Neutrophil (primary cell): Measurements from ENCODE around the gene TMC7.
"Not testable (repeated sequence)": the region's sequence is repeated elsewhere in the genome, so short reads cannot be mapped to it uniquely, and the experiment has no call there.

ENCODE experiments used
- H3K27ac ChIP-seq: fragments of 200-600 bp; sonication (generic); 2 replicates; pipeline ENCODE4 v1.5.1; 2016; ENCODE audit warnings: mild to moderate bottlenecking, moderate library complexity
- H3K27me3 ChIP-seq: fragments of 200-600 bp; sonication (generic); 2 replicates; pipeline ENCODE4 v1.6.0; 2016; ENCODE audit warnings: mild to moderate bottlenecking
- H3K36me3 ChIP-seq: fragments of 200-600 bp; sonication (generic); 2 replicates; pipeline ENCODE4 v1.5.1; 2017
- H3K4me1 ChIP-seq, 2 experiments: fragments of 200-600 bp in 1 of 2; sonication (generic) in 1 of 2; 1 replicate in 1 of 2; 2 replicates in 1 of 2; pipeline versions ENCODE4 v1.5.1 to v1.6.1; 2013 to 2016; ENCODE audit warnings: low read depth in 1 of 2, low read length in 1 of 2, mild to moderate bottlenecking in 1 of 2, moderate library complexity in 1 of 2; ENCODE audit not compliant: control insufficient read depth in 1 of 2, insufficient read depth in 1 of 2
- H3K4me3 ChIP-seq, 2 experiments: fragments of 200-600 bp in 1 of 2; sonication (generic) in 1 of 2; 1 replicate in 1 of 2; 2 replicates in 1 of 2; pipeline ENCODE4 v1.5.1; 2013 to 2016; ENCODE audit warnings: low read depth in 1 of 2, low read length in 1 of 2, mild to moderate bottlenecking in 1 of 2, moderate library complexity in 1 of 2
- H3K9me3 ChIP-seq: fragments of 200-600 bp; sonication (generic); 2 replicates; pipeline ENCODE4 v1.5.1; 2016
- CTCF ChIP-seq: fragments of 200-600 bp; sonication (generic); IDR thresholded peaks from 2 replicates; pipeline ENCODE4 v1.5.1; 2016; ENCODE audit warnings: antibody characterized with exemption

TMC7 gene

GRCh38 chr16:18953547-18953946 is 30.2 kb upstream of the TMC7 start:
- H3K36me3 ChIP-seq: no peaks in the 10 kb centered on the region
- H3K4me1 ChIP-seq: no peaks in the 10 kb centered on the region
- no peak overlapping the region for H3K4me3 ChIP-seq
- TF ChIP-seq CTCF: no peak
- no peaks in the 10 kb centered on the region for H3K27me3 ChIP-seq
- H3K27ac ChIP-seq: no peak overlapping the region
- H3K9me3 ChIP-seq: no peaks in the 10 kb centered on the region

GRCh38 chr16:18955874-18956580 is 27.7 kb upstream of the TMC7 start:
- H3K36me3 ChIP-seq, H3K9me3 ChIP-seq, H3K4me1 ChIP-seq, H3K27me3 ChIP-seq, H3K4me3 ChIP-seq, H3K27ac ChIP-seq: not testable (repeated sequence)

GRCh38 chr16:18956658-18957241 is 27.0 kb upstream of the TMC7 start:
- not testable (repeated sequence) for H3K27me3 ChIP-seq, H3K9me3 ChIP-seq, H3K4me3 ChIP-seq, H3K4me1 ChIP-seq, H3K27ac ChIP-seq, H3K36me3 ChIP-seq

- no peaks in the 10 kb centered on the region for H3K36me3 ChIP-seq
- TF ChIP-seq CTCF: no peak
- H3K4me3 ChIP-seq: no peak overlapping the region
- no peaks in the 10 kb centered on the region for H3K27me3 ChIP-seq
- H3K4me1 ChIP-seq: no peaks in the 10 kb centered on the region
- H3K9me3 ChIP-seq: no peaks in the 10 kb centered on the region
- H3K27ac ChIP-seq: no peak overlapping the region
Measured at GRCh38 chr16:18958621-18959029, 25.1 kb upstream of the TMC7 start.

- Histone ChIP-seq H3K4me3 (no peak overlapping the region), H3K36me3 (no peaks in the 10 kb centered on the region), H3K27ac (no peak overlapping the region), H3K9me3 (no peaks in the 10 kb centered on the region), H3K27me3 (no peaks in the 10 kb centered on the region), H3K4me1 (no peaks in the 10 kb centered on the region)
- TF ChIP-seq CTCF: no peak
Measured at GRCh38 chr16:18959031-18959505, 24.7 kb upstream of the TMC7 start.

- no peaks in the 10 kb centered on the region for H3K27me3 ChIP-seq
- H3K9me3 ChIP-seq: no peaks in the 10 kb centered on the region
- H3K27ac ChIP-seq: no peak overlapping the region
- H3K4me3 ChIP-seq: no peak overlapping the region
- no peaks in the 10 kb centered on the region for H3K36me3 ChIP-seq
- H3K4me1 ChIP-seq: peaks cover 0 to 5% of the 10 kb centered on the region in 2 experiments
- no peak for TF ChIP-seq CTCF
Measured at GRCh38 chr16:18965555-18965954, 18.2 kb upstream of the TMC7 start.
